Panc1 (cell line): Measurements from ENCODE around the gene AK2.

Experiments used
- CTCF ChIP-seq: fragments of 450-650 bp; IDR thresholded peaks from 2 replicates; pipeline ENCODE4 v1.5.1; 2017; ENCODE audit warnings: mild to moderate bottlenecking
- POLR2AphosphoS5 ChIP-seq: IDR thresholded peaks from 2 replicates; pipeline ENCODE4 v1.6.1; 2012; ENCODE audit warnings: mild to moderate bottlenecking, low read depth, low read length, moderate library complexity
- REST ChIP-seq, 2 experiments: IDR thresholded peaks; 2 replicates each; pipeline ENCODE4 v1.6.1; 2011 to 2012; ENCODE audit warnings: low read depth in 2 of 2, control low read depth in 1 of 2, low read length in 1 of 2, mild to moderate bottlenecking in 1 of 2, moderate library complexity in 1 of 2; ENCODE audit not compliant: insufficient read depth in 1 of 2
- SIN3A ChIP-seq: IDR thresholded peaks from 2 replicates; pipeline ENCODE4 v1.6.1; 2012; ENCODE audit warnings: low read depth, mild to moderate bottlenecking, low read length, moderate library complexity, borderline replicate concordance; ENCODE audit not compliant: insufficient read depth
- TCF7L2 ChIP-seq: IDR thresholded peaks from 2 replicates; pipeline ENCODE4 v1.6.1; 2011; ENCODE audit warnings: mild to moderate bottlenecking, low read depth, low read length, inconsistent platforms

- TF ChIP-seq CTCF (no peak), REST (IDR thresholded peaks at IDR 0.05; ENCODE audit: insufficient read depth in 1 of 2, low read depth in 2 of 2, low read length in 1 of 2) (no peak), POLR2AphosphoS5 (no peak), SIN3A (no peak), TCF7L2 (no peak)
Measured at GRCh38 chr1:32967888-32968568, 68.7 kb downstream of the AK2 start.
